Tibial nerve (tissue), 3 donors: ENCODE results near the gene THBS2.

Source experiments
- CTCF ChIP-seq, 5 experiments: fragments of 200-600 bp in 3 of 5; fragments of 450-650 bp in 2 of 5; sonication (generic) in 3 of 5; IDR thresholded peaks; one replicate each; pipeline ENCODE4 v1.5.1; 2016 to 2019; ENCODE audit warnings: antibody characterized with exemption in 5 of 5, mild to moderate bottlenecking in 3 of 5, moderate library complexity in 2 of 5
- POLR2A ChIP-seq, 2 donors: fragments of 450-650 bp; IDR thresholded peaks; one replicate each; pipeline ENCODE4 v1.6.1; 2017; ENCODE audit warnings: antibody characterized with exemption in 2 of 2, mild to moderate bottlenecking in 2 of 2, moderate library complexity in 2 of 2

GRCh38 chr6:169266261-169266660 lies 12.6 kb upstream of the THBS2 start:
- TF ChIP-seq CTCF (IDR thresholded peaks at IDR 0.05) (no peak), POLR2A (IDR thresholded peaks at IDR 0.05) (no peak)
